GF-D8 (cell line): ENCODE data around the gene RBMS3.
"Not testable (repeated sequence)": the region's sequence is repeated elsewhere in the genome, so short reads cannot be mapped to it uniquely, and the experiment has no call there.

Experiments
- DNase-seq: peaks from one replicate; lab custom pipeline; 2025; lab: John Stamatoyannopoulos, UW

The RBMS3 gene

GRCh38 chr3:29430558-29430971 is 149.7 kb downstream of the RBMS3 start:
- no peak for DNase-seq

- DNase-seq = no peak
These were observed 155.9 kb downstream of the RBMS3 start for GRCh38 chr3:29436612-29437323.

- DNase-seq = no peak
These were observed 157.7 kb downstream of the RBMS3 start for GRCh38 chr3:29438580-29438979.

- DNase-seq = no peak
These were observed 159.8 kb downstream of the RBMS3 start for GRCh38 chr3:29440413-29441305.

- DNase-seq = no peak
These were observed 160.6 kb downstream of the RBMS3 start for GRCh38 chr3:29441422-29441821.

GRCh38 chr3:29447946-29448627 is 167.2 kb downstream of the RBMS3 start:
- DNase-seq = no peak

- no peak for DNase-seq
These were observed 171.0 kb downstream of the RBMS3 start for GRCh38 chr3:29451920-29452319.

GRCh38 chr3:29452934-29453283 is 172.0 kb downstream of the RBMS3 start:
- no peak for DNase-seq

GRCh38 chr3:29453284-29454001 is 172.6 kb downstream of the RBMS3 start:
- DNase-seq = no peak

GRCh38 chr3:29454161-29454611 is 173.3 kb downstream of the RBMS3 start:
- DNase-seq = no peak

- no peak for DNase-seq
These were observed 176.0 kb downstream of the RBMS3 start for GRCh38 chr3:29456901-29457300.

- DNase-seq = no peak
These were observed 182.4 kb downstream of the RBMS3 start for GRCh38 chr3:29463304-29463703.

- no peak for DNase-seq
These were observed 185.0 kb downstream of the RBMS3 start for GRCh38 chr3:29465836-29466235.

- no peak for DNase-seq
These were observed 185.6 kb downstream of the RBMS3 start for GRCh38 chr3:29466442-29466841.

GRCh38 chr3:29468187-29468586 is 187.3 kb downstream of the RBMS3 start:
- no peak for DNase-seq

GRCh38 chr3:29473481-29474170 is 192.8 kb downstream of the RBMS3 start:
- DNase-seq = not testable (repeated sequence)

- DNase-seq = no peak
These were observed 194.5 kb downstream of the RBMS3 start for GRCh38 chr3:29475305-29475840.

- no peak for DNase-seq
These were observed 195.0 kb downstream of the RBMS3 start for GRCh38 chr3:29475854-29476253.

GRCh38 chr3:29478611-29479010 is 197.7 kb downstream of the RBMS3 start:
- DNase-seq = no peak

- DNase-seq = no peak
These were observed 200.4 kb downstream of the RBMS3 start for GRCh38 chr3:29481249-29481648.
